Stimulated activated CD8-positive, alpha-beta memory T cell treated with anti-CD3 and anti-CD28 coated beads, Interleukin-15, amount 100 ng/mL, for 48 hours (primary cell): ENCODE measurements around the gene BANF2.

Experiments used
- DNase-seq, 2 donors: peaks; one replicate each; pipeline ENCODE4 v3.0.0-alpha.2; 2020; ENCODE audit warnings: low read depth in 2 of 2

The BANF2 gene

GRCh38 chr20:17734374-17734773 is 34.6 kb downstream of the BANF2 start:
- no peak for DNase-seq

- no peak for DNase-seq
These were observed 35.5 kb downstream of the BANF2 start for GRCh38 chr20:17735206-17735804.

GRCh38 chr20:17735959-17736621 is 36.3 kb downstream of the BANF2 start:
- DNase-seq, result no peak

- no peak for DNase-seq
These were observed 38.4 kb downstream of the BANF2 start for GRCh38 chr20:17738154-17738553.

- DNase-seq, result no peak
These were observed 41.5 kb downstream of the BANF2 start for GRCh38 chr20:17741220-17741619.

- no peak for DNase-seq
These were observed 43.0 kb downstream of the BANF2 start for GRCh38 chr20:17742731-17743130.

- DNase-seq, result no peak
These were observed 43.9 kb downstream of the BANF2 start for GRCh38 chr20:17743677-17744076.

- DNase-seq, result no peak
These were observed 47.7 kb downstream of the BANF2 start for GRCh38 chr20:17747431-17747846.

- no peak for DNase-seq
These were observed 48.5 kb downstream of the BANF2 start for GRCh38 chr20:17748279-17748678.

- no peak for DNase-seq
These were observed 49.8 kb downstream of the BANF2 start for GRCh38 chr20:17749626-17749977.

- no peak for DNase-seq
These were observed 50.4 kb downstream of the BANF2 start for GRCh38 chr20:17749978-17750721.

GRCh38 chr20:17750722-17751045 is 50.9 kb downstream of the BANF2 start:
- DNase-seq, result no peak

GRCh38 chr20:17751640-17752039 is 51.9 kb downstream of the BANF2 start:
- no peak for DNase-seq

GRCh38 chr20:17752459-17752858 is 52.7 kb downstream of the BANF2 start:
- no peak for DNase-seq

GRCh38 chr20:17753516-17753915 is 53.8 kb downstream of the BANF2 start:
- DNase-seq, result no peak

GRCh38 chr20:17756529-17756928 is 56.8 kb downstream of the BANF2 start:
- DNase-seq, result no peak

GRCh38 chr20:17757496-17757895 is 57.7 kb downstream of the BANF2 start:
- DNase-seq, result no peak

GRCh38 chr20:17758010-17758409 is 58.2 kb downstream of the BANF2 start:
- no peak for DNase-seq

- DNase-seq, result no peak
These were observed 58.7 kb downstream of the BANF2 start for GRCh38 chr20:17758512-17758911.

GRCh38 chr20:17759449-17759848 is 59.7 kb downstream of the BANF2 start:
- no peak for DNase-seq

- DNase-seq, result no peak
These were observed 61.8 kb downstream of the BANF2 start for GRCh38 chr20:17761604-17762003.

- no peak for DNase-seq
These were observed 62.6 kb downstream of the BANF2 start for GRCh38 chr20:17762243-17762872.
